ENCODE results near the gene GDNF. TPM values are rescaled to one million over a fixed set of nuclear protein-coding genes. Genes with fewer than 3 reads are reported as not detected.

Gene GDNF
- total and polyA plus RNA-seq, 5 donors, result 0.14 to 0.74 (median 0.41) TPM

DNA sequence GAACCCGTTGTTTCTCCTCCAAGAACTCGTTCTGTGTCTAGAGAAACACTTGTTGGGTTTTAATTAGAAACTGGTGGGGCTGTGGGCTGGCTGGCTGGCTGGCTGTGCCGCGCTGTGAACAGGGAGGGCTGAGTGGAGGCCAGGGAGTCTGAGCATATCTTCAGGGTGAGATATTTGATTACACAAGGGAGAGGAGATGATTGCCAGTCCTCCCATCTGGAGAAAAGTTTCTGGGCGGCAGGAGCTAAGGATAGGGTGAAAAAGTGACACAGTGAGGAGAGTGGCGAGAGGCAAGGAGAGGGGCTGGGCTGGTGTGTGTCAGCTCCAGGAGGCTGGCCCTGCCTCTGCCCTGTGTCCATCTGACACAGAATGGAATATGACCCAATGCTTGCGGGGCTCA lies 63.0 kb downstream of the GDNF start:
- H3K4me3 ChIP-seq (ENCODE audit: low read length), result no peak overlapping the region
- H3K9me3 ChIP-seq (ENCODE audit: control insufficient read depth, low read length), result peaks cover 5% of the 10 kb centered on the region
- H3K27me3 ChIP-seq (ENCODE audit: control insufficient read depth, insufficient read depth), result no peaks in the 10 kb centered on the region
- H3K27ac ChIP-seq (ENCODE audit: low read length), result no peak overlapping the region
- DNase-seq (peak in 1 of 3 donors; percentile 42), ATAC-seq (peak in 1 of 2 donors; percentile 16)
- WGBS, result 58% methylated on average over 7 of the region's 7 CpGs
- H3K4me1 ChIP-seq (ENCODE audit: control insufficient read depth, insufficient read depth, low read length), result no peaks in the 10 kb centered on the region
- intact Hi-C loops (cut with DNase I), result no loop called here

DNA sequence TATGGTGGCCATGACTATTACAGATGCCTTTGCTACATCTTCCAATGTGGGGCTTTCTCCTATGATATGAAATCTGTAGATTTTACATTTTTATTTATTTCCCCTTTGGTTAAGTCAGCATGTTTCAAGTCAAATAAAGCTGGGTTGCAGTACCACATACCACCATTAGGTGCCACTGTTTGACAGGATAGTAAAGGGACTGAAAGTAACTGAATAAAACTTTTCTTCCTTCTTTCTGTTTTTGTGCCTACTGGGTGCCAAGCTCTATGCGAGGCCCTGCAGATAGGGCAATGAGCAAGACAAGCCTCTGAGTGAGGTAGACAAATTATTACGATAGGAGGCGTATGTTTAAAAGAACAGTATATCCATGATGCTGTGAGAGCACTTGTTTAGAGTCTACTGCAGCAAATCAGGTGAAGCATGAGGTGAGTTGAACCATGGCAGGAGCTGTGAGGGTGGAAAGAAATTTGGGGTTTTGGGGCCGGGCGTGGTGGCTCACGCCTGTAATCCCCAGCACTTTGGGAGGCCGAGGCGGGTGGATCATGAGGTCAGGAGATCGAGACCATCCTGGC lies 64.8 kb downstream of the GDNF start:
- WGBS, result 98% methylated on average over 9 of the region's 9 CpGs
- intact Hi-C loops (cut with DNase I), result no loop called here
- no peak overlapping the region for H3K27ac ChIP-seq (ENCODE audit: low read length)
- H3K4me1 ChIP-seq (ENCODE audit: control insufficient read depth, insufficient read depth, low read length), result no peaks in the 10 kb centered on the region
- H3K4me3 ChIP-seq (ENCODE audit: low read length), result no peak overlapping the region
- no peak for ATAC-seq
- DNase-seq, result no peak
- H3K27me3 ChIP-seq (ENCODE audit: control insufficient read depth, insufficient read depth), result no peaks in the 10 kb centered on the region
- H3K9me3 ChIP-seq (ENCODE audit: control insufficient read depth, low read length), result peaks cover 5% of the 10 kb centered on the region

- H3K9me3 ChIP-seq (ENCODE audit: control insufficient read depth, low read length), result peaks cover 5% of the 10 kb centered on the region
- DNase-seq (no peak), ATAC-seq (no peak)
- H3K27ac ChIP-seq (ENCODE audit: low read length), result no peak overlapping the region
- no peak overlapping the region for H3K4me3 ChIP-seq (ENCODE audit: low read length)
- H3K4me1 ChIP-seq (ENCODE audit: control insufficient read depth, insufficient read depth, low read length), result no peaks in the 10 kb centered on the region
- 83% methylated on average over 1 of the region's 1 CpG for WGBS
- no peaks in the 10 kb centered on the region for H3K27me3 ChIP-seq (ENCODE audit: control insufficient read depth, insufficient read depth)
- intact Hi-C loops (cut with DNase I), result no loop called here
Observed at GRCh38 chr5:37773809-37774208, 66.0 kb downstream of the GDNF start.

- 88% methylated on average over 2 of the region's 2 CpGs for WGBS
Observed at GRCh38 chr5:37772255-37772654, 67.6 kb downstream of the GDNF start.

GRCh38 chr5:37771731-37772130 lies 68.1 kb downstream of the GDNF start:
- no peak for ATAC-seq
- Histone ChIP-seq H3K4me1 (ENCODE audit: control insufficient read depth, insufficient read depth, low read length) (no peaks in the 10 kb centered on the region), H3K27ac (ENCODE audit: low read length) (no peak overlapping the region), H3K4me3 (ENCODE audit: low read length) (no peak overlapping the region), H3K9me3 (ENCODE audit: control insufficient read depth, low read length) (peaks cover 5% of the 10 kb centered on the region), H3K27me3 (ENCODE audit: control insufficient read depth, insufficient read depth) (no peaks in the 10 kb centered on the region)
- intact Hi-C loops (cut with DNase I), result no loop called here
- 70% methylated on average over 2 of the region's 2 CpGs for WGBS
- no peak for DNase-seq

More at GRCh38 chr5:37772255-37772654, 67.6 kb downstream of the GDNF start:
- ATAC-seq, result no peak
- Histone ChIP-seq H3K4me1 (ENCODE audit: control insufficient read depth, insufficient read depth, low read length) (no peaks in the 10 kb centered on the region), H3K4me3 (ENCODE audit: low read length) (no peak overlapping the region), H3K27me3 (ENCODE audit: control insufficient read depth, insufficient read depth) (no peaks in the 10 kb centered on the region), H3K9me3 (ENCODE audit: control insufficient read depth, low read length) (peaks cover 5% of the 10 kb centered on the region), H3K27ac (ENCODE audit: low read length) (no peak overlapping the region)
- intact Hi-C loops (cut with DNase I), result no loop called here
- no peak for DNase-seq

DNA sequence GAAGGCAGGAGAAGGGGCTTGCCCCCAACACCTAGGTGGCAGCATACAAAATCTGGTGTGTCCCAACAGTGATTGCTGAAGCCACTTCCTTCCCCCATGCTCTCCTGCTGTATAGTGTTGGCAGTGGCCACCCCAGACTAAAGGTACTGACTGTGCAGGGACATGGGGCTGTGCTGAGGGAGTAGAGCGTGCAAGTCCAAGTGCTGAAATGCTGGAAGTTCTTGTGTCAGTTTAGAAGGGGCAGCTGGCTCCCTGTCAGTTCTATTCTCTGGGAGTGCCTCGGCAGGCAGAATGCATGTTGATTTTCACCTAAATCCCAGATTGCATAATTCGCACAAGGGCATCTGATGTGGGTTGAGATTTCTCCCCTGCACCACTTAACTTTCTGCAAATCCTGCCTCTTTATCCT lies 68.6 kb downstream of the GDNF start:
- 71% methylated on average over 3 of the region's 3 CpGs for WGBS
- ATAC-seq (no peak), DNase-seq (no peak)
- Histone ChIP-seq H3K27ac (ENCODE audit: low read length) (no peak overlapping the region), H3K4me3 (ENCODE audit: low read length) (no peak overlapping the region), H3K27me3 (ENCODE audit: control insufficient read depth, insufficient read depth) (no peaks in the 10 kb centered on the region), H3K4me1 (ENCODE audit: control insufficient read depth, insufficient read depth, low read length) (no peaks in the 10 kb centered on the region), H3K9me3 (ENCODE audit: control insufficient read depth, low read length) (peaks cover 5% of the 10 kb centered on the region)
- intact Hi-C loops (cut with DNase I), result no loop called here

- H3K4me3 ChIP-seq (ENCODE audit: low read length), result no peak overlapping the region
- no peaks in the 10 kb centered on the region for H3K27me3 ChIP-seq (ENCODE audit: control insufficient read depth, insufficient read depth)
- H3K4me1 ChIP-seq (ENCODE audit: control insufficient read depth, insufficient read depth, low read length), result no peaks in the 10 kb centered on the region
- no peak for DNase-seq
- intact Hi-C loops (cut with DNase I), result no loop called here
- 71% methylated on average over 1 of the region's 1 CpG for WGBS
- peaks cover 3% of the 10 kb centered on the region for H3K9me3 ChIP-seq (ENCODE audit: control insufficient read depth, low read length)
- no peak overlapping the region for H3K27ac ChIP-seq (ENCODE audit: low read length)
- no peak for ATAC-seq
Observed at GRCh38 chr5:37770786-37771185, 69.1 kb downstream of the GDNF start.

- WGBS, result 86% methylated on average over 1 of the region's 1 CpG
- H3K4me3 ChIP-seq (ENCODE audit: low read length), result no peak overlapping the region
- H3K4me1 ChIP-seq (ENCODE audit: control insufficient read depth, insufficient read depth, low read length), result no peaks in the 10 kb centered on the region
- ATAC-seq (no peak), DNase-seq (no peak)
- intact Hi-C loops (cut with DNase I), result no loop called here
- no peaks in the 10 kb centered on the region for H3K27me3 ChIP-seq (ENCODE audit: control insufficient read depth, insufficient read depth)
- no peaks in the 10 kb centered on the region for H3K9me3 ChIP-seq (ENCODE audit: control insufficient read depth, low read length)
- no peak overlapping the region for H3K27ac ChIP-seq (ENCODE audit: low read length)
Observed at GRCh38 chr5:37769840-37770239, 70.0 kb downstream of the GDNF start.

DNA sequence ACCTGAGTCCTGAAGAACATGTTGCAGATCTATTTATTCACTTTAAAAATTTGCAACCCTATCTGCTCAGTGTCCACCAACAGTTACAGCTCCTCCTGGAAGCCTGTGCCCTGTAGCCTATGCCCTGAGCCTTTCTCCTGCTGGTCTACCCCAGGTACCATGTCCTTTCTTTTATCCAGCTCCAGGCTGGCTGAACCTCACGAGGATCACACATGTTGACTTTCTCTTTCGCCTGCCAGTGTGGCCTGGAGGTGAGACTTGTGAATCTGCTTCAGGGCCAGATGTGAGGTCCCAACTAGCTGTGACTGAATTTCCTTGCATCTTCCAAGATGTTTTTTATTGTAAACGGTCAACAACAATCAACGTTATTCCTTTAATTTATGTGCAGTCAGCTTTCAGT lies 70.7 kb downstream of the GDNF start:
- ATAC-seq (no peak), DNase-seq (no peak)
- Histone ChIP-seq H3K4me3 (ENCODE audit: low read length) (no peak overlapping the region), H3K4me1 (ENCODE audit: control insufficient read depth, insufficient read depth, low read length) (no peaks in the 10 kb centered on the region), H3K9me3 (ENCODE audit: control insufficient read depth, low read length) (no peaks in the 10 kb centered on the region), H3K27me3 (ENCODE audit: control insufficient read depth, insufficient read depth) (no peaks in the 10 kb centered on the region), H3K27ac (ENCODE audit: low read length) (no peak overlapping the region)
- WGBS, result 91% methylated on average over 4 of the region's 4 CpGs
- intact Hi-C loops (cut with DNase I), result no loop called here

DNA sequence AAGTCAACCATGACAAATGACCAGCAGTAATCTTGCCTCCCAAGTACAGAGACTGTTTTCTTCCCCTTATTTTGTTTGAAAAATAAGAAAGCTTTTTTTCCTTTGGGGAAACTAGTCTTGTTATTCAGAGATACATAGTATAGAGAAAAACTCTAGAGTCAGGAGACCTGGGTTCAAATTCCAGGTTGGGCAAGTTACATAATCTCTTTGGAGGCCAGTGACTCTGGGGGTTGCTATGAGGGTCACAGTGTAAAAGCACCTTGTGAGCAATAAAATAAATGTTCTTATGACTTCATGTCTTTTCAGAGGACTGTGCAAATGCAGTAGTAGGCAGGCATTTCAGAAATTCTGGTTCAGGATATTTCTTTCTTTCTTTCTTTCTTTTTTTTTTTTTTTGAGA lies 71.5 kb downstream of the GDNF start:
- DNase-seq (no peak), ATAC-seq (no peak)
- Histone ChIP-seq H3K27ac (ENCODE audit: low read length) (no peak overlapping the region), H3K27me3 (ENCODE audit: control insufficient read depth, insufficient read depth) (no peaks in the 10 kb centered on the region), H3K4me3 (ENCODE audit: low read length) (no peak overlapping the region), H3K9me3 (ENCODE audit: control insufficient read depth, low read length) (no peaks in the 10 kb centered on the region), H3K4me1 (ENCODE audit: control insufficient read depth, insufficient read depth, low read length) (no peaks in the 10 kb centered on the region)
- intact Hi-C loops (cut with DNase I), result no loop called here

GRCh38 chr5:37767961-37768360 lies 71.9 kb downstream of the GDNF start:
- WGBS, result 75% methylated on average over 4 of the region's 4 CpGs
- no peaks in the 10 kb centered on the region for H3K9me3 ChIP-seq (ENCODE audit: control insufficient read depth, low read length)
- DNase-seq, result no peak
- H3K4me3 ChIP-seq (ENCODE audit: low read length), result no peak overlapping the region
- no peak for ATAC-seq
- no peaks in the 10 kb centered on the region for H3K27me3 ChIP-seq (ENCODE audit: control insufficient read depth, insufficient read depth)
- no peak overlapping the region for H3K27ac ChIP-seq (ENCODE audit: low read length)
- H3K4me1 ChIP-seq (ENCODE audit: control insufficient read depth, insufficient read depth, low read length), result no peaks in the 10 kb centered on the region
- intact Hi-C loops (cut with DNase I), result no loop called here

- 47% methylated on average over 3 of the region's 3 CpGs for WGBS
- DNase-seq, result no peak
- no peaks in the 10 kb centered on the region for H3K27me3 ChIP-seq (ENCODE audit: control insufficient read depth, insufficient read depth)
- H3K27ac ChIP-seq (ENCODE audit: low read length), result no peak overlapping the region
- no peaks in the 10 kb centered on the region for H3K9me3 ChIP-seq (ENCODE audit: control insufficient read depth, low read length)
- intact Hi-C loops (cut with DNase I), result no loop called here
- H3K4me1 ChIP-seq (ENCODE audit: control insufficient read depth, insufficient read depth, low read length), result no peaks in the 10 kb centered on the region
- ATAC-seq, result no peak
- H3K4me3 ChIP-seq (ENCODE audit: low read length), result no peak overlapping the region
Observed at GRCh38 chr5:37767251-37767650, 72.6 kb downstream of the GDNF start.

Measured in right cardiac atrium (tissue), 5 donors.